ENCODE data around the gene CARNS1. TPM values are rescaled to one million over a fixed set of nuclear protein-coding genes. Genes with fewer than 3 reads are reported as not detected.

CARNS1 gene
- total and polyA plus RNA-seq, 8 donors = 0.39 to 2.2 (median 0.90) TPM

GRCh38 chr11:67404515-67405195, 10.8 kb upstream of the CARNS1 start:
- H3K27ac ChIP-seq = no peak overlapping the region
- 60 to 74% methylated on average over 13 of the region's 13 CpGs for WGBS, 2 donors
- TF ChIP-seq CTCF (IDR thresholded peaks at IDR 0.05) = no peak
- no peaks in the 10 kb centered on the region for H3K36me3 ChIP-seq
- ATAC-seq = no peak
- FAIRE-seq = no peak
- no peak for DNase-seq
- H3K27me3 ChIP-seq = no peaks in the 10 kb centered on the region
- H3K4me3 ChIP-seq = peak overlapping the region in 1 of 4 donors; percentile 30
- H3K4me1 ChIP-seq = peaks cover 4 to 14% (median 7%) of the 10 kb centered on the region in 3 donors
- intact Hi-C loops (cut with DNase I) = no loop called here
- H3K9me3 ChIP-seq = no peaks in the 10 kb centered on the region

GRCh38 chr11:67405196-67405567, 10.3 kb upstream of the CARNS1 start:
- Histone ChIP-seq H3K36me3 (no peaks in the 10 kb centered on the region), H3K4me3 (no peak overlapping the region), H3K9me3 (no peaks in the 10 kb centered on the region), H3K4me1 (peaks cover 4 to 10% (median 5%) of the 10 kb centered on the region in 3 donors), H3K27me3 (no peaks in the 10 kb centered on the region), H3K27ac (no peak overlapping the region)
- FAIRE-seq (no peak), ATAC-seq (no peak), DNase-seq (peak in 1 of 6 donors; percentile 70)
- intact Hi-C loops (cut with DNase I) = no loop called here
- TF ChIP-seq CTCF (IDR thresholded peaks at IDR 0.05) = no peak
- WGBS, 2 donors = 84 to 94% methylated on average over 6 of the region's 6 CpGs

- no peaks in the 10 kb centered on the region for H3K9me3 ChIP-seq
- H3K27me3 ChIP-seq = no peaks in the 10 kb centered on the region
- peaks cover 0 to 4% (median 4%) of the 10 kb centered on the region in 3 donors for H3K4me1 ChIP-seq
- no peak for TF ChIP-seq CTCF (IDR thresholded peaks at IDR 0.05)
- H3K36me3 ChIP-seq = no peaks in the 10 kb centered on the region
- FAIRE-seq (no peak), ATAC-seq (no peak), DNase-seq (peak in 1 of 6 donors; percentile 69)
- H3K4me3 ChIP-seq = no peak overlapping the region
- intact Hi-C loops (cut with DNase I) = no loop called here
- 69 to 71% methylated on average over 9 of the region's 9 CpGs for WGBS, 2 donors
- no peak overlapping the region for H3K27ac ChIP-seq
Observed at GRCh38 chr11:67405688-67406339, 9.7 kb upstream of the CARNS1 start.

- intact Hi-C loops (cut with DNase I) = no loop called here
- ATAC-seq = no peak
- no peak for FAIRE-seq
- Histone ChIP-seq H3K4me3 (no peak overlapping the region), H3K36me3 (no peaks in the 10 kb centered on the region), H3K27me3 (no peaks in the 10 kb centered on the region), H3K4me1 (peaks cover 0 to 4% (median 4%) of the 10 kb centered on the region in 3 donors), H3K9me3 (no peaks in the 10 kb centered on the region), H3K27ac (no peak overlapping the region)
- TF ChIP-seq CTCF (IDR thresholded peaks at IDR 0.05) = no peak
- DNase-seq = peak in 1 of 6 donors; percentile 74
- WGBS, 2 donors = 66 to 77% methylated on average over 10 to 18 of the region's 18 CpGs
Observed at GRCh38 chr11:67406420-67406968, 9.0 kb upstream of the CARNS1 start.

Measured in pancreas (tissue), 10 donors.